ENCODE data around the gene PHF2.

Gene PHF2

DNA sequence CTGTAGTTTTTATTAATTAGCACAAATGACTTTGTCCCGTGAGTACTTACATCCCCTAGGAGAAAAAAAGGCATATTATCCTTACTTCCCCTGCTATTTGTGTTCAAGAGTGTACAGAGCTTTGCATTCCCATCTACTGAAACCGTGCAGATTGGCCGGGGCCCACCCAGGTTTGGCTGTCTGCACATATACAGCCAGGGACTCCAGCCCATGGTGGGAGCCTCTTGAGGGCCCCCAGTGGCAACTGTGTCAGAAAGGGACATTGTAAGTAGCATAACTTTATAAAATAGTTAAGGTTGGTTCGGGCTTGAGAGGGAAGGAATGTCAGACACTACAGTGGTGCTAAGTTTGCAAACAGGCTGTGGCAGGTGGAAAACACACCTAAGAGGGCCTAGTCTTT, 24.7 kb downstream of the PHF2 start:
- no peak for DNase-seq (ENCODE audit: low spot score)

DNA sequence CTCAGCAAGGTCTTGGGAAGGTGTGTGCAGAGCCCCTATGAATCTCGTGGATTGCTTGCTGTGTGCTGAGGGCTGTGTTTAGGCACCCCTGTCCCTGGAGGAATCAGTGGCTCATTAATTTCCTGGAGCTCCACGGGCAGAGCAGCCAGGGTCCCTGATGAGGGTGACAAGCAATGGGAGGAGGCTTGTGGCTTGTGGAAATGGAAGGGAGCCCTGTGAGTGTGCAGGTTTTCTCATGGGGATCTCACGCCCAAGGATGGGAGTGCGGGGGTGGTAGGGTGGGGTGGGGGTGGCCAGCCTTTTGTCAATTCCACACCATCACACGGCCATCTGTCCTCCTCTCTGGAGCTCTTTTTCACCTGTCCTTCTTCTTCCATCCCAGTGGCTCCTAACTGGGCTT, 25.3 kb downstream of the PHF2 start:
- no peak for DNase-seq (ENCODE audit: low spot score)

DNA sequence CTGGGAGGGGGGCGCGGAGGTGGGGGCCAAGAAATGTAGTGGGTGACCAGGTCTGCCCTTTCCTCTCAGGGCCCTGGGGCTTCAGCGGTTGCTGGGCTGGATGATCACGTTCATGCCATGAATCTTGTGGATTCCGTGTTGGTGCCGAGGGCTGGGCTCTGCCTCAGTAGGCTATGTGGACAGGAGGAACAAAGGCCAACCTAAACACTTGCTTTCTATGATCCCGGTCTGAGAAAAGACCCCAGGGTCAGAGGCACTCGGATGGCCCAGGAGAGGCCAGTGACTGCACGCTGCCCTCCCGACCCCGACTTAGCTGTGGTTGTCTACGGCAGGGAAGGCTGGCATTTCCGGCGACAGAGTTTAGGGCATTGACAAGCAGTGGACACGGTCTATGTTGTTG, 26.6 kb downstream of the PHF2 start:
- DNase-seq (ENCODE audit: low spot score): no peak

DNA sequence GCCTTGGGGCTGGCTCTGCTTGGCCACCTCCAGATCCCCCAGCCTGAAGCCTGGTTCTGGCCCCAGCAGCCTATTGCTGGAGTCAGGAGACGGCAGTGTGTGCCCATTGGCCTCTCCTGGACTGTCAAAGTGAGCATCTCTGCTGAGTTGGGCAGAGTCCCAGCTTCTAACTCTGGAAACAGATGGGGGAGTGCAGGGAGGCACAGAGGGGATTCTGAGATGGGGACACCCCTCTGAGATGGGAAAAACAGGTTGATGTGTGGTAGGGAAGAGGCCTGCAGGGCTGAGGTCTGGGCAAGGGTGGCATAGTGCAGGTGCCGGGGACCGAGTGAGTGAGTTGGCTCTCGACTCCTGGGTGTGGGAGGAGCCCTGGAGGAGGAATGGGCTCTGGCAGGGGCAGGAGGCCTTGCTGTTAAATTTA, 27.5 kb downstream of the PHF2 start:
- DNase-seq (ENCODE audit: low spot score): no peak

DNA sequence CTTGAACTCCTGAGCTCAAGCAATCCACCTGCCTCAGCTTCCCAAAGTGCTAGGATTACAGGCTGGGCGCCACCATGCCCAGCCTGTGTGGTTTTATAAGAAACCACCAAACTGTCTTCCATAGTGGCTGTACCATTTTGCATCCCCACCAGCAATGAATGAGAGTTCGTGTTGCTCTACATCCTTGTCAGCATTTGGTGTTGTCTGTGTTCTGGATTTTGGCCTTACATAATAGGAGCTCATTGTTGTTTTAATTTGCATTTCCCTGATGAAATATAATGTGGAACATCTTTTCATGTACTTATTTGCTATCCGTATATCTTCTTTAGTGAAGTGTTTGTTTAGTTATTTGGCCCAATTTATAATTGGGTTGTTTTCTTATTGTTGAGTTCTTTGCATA, 29.8 kb downstream of the PHF2 start:
- DNase-seq (ENCODE audit: low spot score): no peak

DNA sequence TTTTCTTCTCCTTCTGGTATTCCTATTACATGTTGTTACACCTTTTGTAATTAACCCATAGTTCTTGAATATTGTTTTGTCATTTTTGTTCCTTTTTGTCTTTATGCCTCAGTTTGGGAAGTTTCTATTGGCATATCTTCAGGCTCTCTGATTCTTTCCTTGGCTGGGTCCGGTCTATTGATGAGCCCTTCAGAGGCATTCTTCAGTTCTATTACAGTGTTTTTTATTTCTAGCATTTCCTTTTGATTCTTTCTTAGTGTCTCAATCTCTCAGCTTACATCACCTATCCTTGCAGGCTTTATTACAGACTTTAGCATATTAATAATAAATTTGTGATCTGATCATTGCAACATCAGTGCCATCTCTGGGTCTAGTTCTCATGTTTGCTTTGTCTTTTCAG, 33.8 kb downstream of the PHF2 start:
- DNase-seq (ENCODE audit: low spot score): no peak

DNA sequence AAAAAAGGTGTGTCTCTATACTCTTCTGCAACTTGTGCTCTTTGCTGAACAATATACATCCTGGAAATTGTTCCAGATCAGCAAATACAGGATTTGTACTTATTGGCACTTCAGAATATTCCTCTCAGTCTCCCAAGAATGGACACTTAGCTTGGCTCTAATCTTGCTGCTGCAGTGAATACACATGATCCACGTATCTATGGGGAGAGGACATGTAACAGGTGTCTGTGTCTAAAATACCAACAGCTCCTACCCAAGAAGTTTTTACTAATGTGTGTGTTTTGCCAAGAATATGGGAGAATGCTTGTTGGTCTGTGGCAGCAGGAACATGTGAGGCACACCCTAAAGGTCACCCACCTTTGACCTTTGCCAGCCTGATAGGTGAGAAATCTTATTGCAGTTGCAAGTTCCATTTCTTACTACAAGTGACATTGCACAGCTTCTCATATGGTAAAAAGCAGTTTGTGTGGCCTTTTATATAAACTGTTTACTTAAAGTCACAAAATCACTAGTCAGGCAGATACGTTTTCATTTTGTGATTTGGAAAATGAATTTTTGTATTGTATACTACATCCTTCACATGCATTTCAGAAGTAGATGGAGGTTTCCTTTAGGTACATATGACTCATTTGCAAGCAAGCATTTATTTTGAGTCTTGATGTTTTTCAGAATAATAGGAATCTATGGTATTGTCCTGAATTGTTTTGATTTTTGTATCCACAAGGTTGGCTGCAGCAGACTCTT, 35.8 kb downstream of the PHF2 start:
- DNase-seq (ENCODE audit: low spot score): no peak

DNA sequence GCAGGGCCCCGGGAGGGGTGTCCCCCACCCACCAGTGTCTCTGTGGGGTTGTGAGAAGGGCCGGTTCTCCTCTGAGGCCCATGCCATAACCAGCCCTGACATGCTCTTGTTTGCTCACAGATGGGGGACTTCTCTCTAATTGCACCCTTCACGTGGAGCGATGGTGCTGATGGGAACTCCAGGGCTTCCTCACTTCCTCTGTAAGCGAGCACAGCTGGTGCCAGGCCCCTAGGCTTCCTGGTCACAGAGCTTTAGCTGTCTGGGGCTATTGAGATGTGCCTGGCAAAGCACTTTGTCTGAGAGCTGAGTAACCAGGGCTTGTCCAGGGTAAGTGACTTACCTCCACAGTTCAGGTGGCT, 36.4 kb downstream of the PHF2 start:
- no peak for DNase-seq (ENCODE audit: low spot score)

DNA sequence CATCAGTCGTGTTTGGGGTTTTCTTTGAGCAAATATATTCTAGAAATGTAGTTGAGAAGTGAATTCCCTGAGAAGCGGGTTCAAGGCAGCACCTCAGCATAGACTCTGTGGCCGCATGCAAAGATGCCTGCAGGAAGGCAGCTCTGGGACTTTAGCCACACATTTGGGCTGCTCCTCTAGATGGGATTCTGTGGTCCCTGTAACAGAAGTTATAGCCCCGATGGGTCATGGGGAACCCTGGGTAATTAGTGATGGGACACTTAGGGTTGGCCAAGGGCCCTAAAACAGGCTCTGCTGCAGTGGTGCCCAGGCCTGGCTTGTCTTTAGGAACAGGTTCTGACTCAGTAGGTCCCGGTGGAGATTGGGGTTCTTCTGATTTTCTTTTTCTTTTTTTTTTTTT, 36.8 kb downstream of the PHF2 start:
- DNase-seq (ENCODE audit: low spot score): no peak

DNA sequence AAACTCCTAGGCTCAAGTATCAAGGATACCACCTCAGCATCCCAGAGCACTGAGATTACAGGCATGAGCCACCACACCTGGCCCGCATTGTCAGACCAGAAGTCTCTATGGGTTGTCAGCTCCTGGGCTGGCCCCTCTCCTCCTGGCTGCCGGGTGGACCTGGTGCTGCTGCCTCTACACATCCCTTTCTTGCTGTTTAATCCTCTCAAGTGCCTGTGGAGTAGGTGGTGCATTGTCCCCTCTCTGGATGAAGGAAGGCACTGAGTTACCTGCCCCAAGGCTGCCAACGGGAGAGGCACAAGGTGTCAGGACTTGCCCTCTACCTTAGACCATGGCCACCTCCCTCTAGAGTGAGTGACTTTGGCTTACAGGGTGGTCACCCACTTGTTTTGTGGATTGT, 37.4 kb downstream of the PHF2 start:
- DNase-seq (ENCODE audit: low spot score): no peak

DNA sequence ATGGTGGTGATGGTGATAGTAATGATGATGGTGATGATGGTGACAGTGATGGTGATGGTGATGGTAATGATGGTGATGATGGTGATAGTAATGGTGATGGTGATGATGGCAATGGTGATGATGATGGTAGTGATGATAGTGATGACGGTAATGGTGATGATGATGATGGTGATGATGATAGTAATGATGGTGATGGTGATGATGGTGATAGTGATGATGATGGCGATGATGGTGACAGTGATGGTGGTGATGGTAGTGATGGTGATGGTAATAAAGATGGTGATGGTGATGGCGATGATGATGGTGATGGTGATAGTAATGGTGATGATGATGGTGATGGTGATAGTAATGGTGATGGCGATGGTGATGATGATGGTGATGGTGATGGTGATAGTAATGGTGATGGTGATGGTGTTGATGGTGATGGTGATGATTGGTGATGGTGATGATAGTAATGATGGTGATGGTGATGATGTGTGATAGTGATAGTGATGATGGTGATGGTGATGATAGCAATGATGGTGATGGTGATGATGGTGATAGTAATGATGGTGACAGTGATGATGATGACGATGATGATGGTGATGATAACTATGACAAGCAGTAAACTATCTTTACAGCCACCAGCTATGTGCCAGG, 38.6 kb downstream of the PHF2 start:
- no peak for DNase-seq (ENCODE audit: low spot score)

DNA sequence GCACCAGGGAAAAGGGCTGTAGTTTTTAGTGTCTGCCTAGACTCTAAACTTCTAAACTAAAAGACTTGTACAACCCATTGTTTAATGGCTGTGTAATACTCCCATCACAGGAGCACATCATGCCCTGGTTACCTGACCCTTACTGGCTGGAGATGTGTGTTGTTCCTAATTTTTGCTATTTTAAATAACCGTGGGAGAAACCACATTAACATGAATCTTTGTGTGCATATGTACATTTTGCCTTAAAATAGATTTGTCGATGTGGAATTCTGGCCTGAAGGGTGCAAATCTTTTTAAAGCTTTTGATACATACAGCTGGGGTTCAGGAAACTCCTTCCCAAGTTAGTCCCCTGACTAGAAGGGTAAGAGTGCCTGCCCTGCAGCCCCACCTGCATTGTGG, 39.7 kb downstream of the PHF2 start:
- no peak for DNase-seq (ENCODE audit: low spot score)

DNA sequence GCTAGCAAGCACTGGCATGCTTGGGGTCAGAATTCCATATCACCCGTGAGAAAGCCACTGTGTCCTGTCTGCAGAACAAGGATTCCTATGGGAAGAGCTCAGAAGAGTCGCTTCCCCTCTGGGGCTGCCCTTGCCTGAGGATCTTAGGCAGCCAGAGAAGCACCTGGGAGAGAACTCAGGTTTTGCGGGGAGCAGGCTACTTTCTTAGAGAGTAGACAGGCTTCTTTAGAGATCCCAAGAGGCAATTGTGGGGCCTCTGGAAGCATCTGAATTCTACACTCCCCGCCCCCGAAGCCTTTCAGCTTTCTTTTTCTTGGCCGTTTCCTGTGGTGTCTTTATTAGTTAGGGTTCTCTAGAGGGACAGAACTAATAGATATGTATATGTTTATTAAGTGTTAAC, 40.9 kb downstream of the PHF2 start:
- DNase-seq (ENCODE audit: low spot score): no peak

DNA sequence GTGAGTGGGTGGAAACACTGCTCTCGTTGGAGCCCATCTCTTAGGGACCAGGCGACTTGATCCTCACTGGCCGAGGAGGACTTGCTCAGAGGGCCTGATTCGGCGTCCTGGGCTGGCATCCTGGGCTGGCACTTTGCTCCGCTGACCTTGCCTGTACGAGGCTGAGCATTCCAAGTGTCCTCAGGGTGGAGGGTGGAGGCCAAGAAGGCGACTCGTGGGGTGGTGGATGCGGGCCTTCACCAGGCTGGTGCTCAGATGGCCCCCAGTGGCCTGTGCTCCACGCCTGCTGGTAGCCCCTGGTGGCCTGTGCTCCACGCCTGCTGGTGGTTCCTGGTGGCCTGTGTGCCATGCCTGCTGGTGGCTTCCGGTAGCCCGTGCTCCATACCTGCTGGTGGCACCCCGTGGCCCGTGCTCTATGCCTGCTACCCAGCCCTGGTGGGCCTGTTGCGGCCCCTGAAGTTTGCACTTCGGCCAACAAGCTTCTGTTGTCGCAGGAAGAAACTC, 42.9 kb downstream of the PHF2 start:
- no peak for DNase-seq (ENCODE audit: low spot score)

DNA sequence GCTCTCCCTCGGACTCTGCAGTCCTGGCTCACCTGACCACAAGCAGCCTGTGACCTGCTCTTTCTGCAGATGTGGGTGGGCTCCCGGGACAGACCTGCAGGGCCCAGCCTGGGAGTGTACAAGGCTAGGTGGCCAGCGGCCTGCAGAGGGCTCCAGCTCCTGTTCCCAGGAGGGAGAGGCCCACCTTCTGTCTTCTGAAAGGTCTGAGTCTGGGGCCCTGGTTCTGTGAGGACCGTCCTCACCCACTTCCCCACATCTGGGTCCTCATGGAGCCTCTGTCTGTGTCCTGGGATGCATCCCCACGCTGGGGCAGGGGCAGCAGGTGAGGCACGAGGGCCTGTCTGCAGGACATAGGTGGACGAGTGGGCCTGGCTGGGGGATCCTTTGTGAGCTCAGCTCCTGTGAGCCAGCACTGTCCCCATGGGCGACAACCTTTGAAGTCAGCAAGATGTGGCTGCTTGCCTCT, 43.7 kb downstream of the PHF2 start:
- no peak for DNase-seq (ENCODE audit: low spot score)

DNA sequence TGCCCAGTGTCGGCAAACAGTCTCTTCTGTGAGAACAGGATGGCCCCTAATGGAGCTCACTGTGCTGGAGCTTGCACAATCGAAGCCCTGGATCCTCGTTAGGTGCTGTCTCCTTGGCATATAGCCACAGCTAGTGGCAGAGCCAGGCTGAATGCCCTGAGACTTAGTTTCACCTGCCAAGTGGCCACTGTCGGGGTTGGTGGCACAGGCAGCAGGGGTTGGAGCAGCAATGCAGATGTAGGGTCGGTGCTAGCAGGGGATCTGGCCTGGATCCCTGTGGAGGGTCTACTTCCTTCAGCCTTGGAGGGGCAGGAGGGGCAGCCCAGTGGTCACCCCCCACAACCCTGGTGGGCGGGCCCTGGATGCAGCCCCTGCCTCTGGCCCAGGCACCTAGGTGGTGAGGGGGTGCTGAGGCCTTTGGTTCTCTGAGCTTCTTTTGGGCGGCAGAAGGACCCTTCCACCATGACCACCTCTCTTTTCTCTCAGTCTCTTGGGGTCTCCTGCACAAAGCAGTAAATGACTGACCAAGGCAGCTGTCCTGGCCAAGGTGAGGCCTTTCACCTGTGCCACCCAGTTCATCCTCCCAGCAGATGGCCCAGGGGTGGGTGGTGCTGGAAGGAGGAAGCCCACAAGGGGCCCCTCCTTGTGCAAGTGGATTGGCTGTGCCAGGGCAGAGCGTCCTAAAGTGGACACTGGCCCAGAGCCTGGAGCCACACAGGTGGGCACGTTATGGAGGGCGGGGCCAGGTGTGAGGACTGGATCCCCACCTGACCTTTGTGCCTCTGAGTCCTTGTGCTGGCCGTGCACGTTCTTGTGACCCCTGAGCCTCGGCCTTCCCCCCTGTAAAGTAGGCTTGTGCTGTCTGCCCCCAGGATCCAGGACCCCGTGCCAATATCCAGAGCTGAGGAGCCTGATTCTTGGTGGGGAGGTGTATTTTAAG, 44.8 kb downstream of the PHF2 start:
- DNase-seq (ENCODE audit: low spot score): no peak

DNA sequence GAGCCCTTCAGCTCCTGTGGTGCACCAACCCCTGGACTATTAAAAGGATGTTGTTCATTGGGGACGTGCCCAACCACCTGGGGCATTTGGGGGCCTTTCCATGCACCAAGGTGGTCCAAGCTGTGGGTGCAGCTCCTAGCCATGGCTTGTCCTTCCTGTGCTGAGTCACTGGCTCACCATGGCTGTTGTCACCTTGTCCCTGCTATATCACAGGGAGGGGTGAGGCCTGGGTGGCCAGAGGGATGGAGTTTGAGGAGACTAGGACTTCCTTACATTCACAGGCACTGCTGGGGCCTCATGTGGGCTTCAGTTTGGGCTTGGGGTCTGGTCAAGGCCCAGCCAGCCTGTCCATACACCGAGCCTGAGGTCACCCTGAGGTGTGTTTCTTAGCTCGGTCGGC, 45.5 kb downstream of the PHF2 start:
- DNase-seq (ENCODE audit: low spot score): no peak

DNA sequence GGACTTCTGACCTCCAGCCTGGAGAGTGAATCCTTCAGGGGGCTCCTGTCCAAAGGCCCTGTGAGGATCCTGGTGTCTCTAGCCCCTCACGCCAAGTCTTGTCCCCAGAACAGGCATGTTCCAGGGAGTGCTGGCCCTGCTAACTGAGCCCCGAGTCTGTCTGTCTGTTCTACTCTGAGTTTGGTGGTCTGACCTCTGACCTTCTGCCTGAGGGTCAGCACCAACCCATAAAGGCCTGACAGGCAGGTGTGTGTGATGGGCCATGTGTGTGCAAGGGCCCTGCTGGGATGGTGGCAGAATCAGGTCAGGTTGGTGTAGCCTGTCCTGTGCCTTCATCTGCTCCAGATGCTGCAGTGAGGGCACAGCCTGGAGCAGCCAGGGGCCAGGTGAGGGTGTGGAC, 46.3 kb downstream of the PHF2 start:
- no peak for DNase-seq (ENCODE audit: low spot score)

DNA sequence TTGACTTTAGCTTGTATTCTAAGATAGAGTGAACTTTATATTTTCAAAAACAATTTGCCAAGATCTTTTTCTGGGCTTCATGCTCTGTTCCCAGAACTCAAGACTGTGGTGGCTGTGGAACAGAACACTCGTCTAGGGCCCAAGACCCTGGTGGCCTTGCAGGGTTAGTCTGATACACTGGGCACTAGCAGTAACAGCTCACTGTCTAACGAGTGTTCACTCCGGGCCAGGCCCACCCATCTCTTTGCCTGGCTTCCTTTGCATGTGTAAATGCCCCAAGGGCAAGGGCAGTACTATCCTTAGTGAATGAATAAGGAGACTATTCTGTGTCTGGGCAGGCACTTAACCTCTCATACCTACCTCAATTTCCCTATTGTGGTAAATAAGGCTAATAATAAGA, 47.4 kb downstream of the PHF2 start:
- no peak for DNase-seq (ENCODE audit: low spot score)

DNA sequence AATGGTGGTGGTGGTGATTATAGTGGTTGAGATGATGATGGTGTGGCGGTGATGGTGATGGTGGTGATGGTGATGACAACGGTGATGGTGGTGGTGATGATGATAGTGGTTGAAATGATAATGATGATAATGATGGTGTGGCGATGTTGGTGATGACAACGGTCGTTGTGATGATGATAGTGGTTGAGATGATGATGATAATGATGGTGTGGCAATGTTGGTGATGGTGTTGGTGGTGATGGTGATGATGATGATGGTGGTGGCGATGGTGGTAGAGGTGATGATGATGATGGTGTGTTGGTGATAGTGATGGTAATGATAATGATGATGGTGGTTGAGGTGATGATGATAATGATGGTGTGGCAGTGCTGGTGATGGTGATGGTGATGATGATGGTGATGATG, 48.0 kb downstream of the PHF2 start:
- DNase-seq (ENCODE audit: low spot score): no peak

DNA sequence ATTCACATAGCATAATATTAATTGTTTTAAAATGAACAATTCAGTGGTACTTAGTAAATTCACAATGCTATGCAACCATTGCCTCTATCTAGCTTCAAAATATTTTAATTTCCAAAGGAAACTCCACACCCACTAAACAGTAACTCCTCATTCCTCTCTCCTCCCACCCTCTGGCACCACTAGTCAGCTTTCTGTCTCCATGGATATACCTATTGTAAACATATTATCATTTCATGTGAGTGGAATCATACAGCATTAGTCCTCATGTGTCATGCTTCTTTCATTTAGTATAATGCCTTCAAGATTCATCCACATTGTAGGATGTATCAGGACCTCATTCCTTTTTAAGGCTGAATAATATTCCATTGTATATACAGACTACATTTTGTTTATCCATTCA, 48.6 kb downstream of the PHF2 start:
- DNase-seq (ENCODE audit: low spot score): no peak

DNA sequence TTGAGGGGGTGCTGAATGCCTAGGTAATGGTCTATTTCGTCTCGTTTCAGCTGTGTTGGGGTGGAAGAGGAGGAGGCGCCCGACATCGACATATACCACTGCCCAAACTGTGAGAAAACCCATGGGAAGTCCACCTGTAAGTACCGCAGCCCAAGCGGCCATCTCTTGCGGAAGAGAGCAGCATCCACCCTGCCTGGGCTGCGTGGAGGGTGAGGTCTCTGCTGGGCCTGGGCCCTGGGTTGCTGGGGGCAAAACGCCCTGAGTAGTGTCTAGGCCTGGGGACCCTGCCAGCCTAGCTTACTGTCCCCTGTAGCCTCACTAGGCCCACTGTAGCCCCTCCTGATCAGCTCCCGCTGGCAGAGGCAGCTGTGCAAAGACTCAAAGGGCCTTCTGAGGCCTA, 53.5 kb downstream of the PHF2 start:
- no peak for DNase-seq (ENCODE audit: low spot score)
